KG1 (cell line): Measurements from ENCODE around the gene AIPL1.

Source experiments
- DNase-seq: peaks from one replicate; lab custom pipeline; 2025; lab: John Stamatoyannopoulos, UW

AIPL1 gene

DNA sequence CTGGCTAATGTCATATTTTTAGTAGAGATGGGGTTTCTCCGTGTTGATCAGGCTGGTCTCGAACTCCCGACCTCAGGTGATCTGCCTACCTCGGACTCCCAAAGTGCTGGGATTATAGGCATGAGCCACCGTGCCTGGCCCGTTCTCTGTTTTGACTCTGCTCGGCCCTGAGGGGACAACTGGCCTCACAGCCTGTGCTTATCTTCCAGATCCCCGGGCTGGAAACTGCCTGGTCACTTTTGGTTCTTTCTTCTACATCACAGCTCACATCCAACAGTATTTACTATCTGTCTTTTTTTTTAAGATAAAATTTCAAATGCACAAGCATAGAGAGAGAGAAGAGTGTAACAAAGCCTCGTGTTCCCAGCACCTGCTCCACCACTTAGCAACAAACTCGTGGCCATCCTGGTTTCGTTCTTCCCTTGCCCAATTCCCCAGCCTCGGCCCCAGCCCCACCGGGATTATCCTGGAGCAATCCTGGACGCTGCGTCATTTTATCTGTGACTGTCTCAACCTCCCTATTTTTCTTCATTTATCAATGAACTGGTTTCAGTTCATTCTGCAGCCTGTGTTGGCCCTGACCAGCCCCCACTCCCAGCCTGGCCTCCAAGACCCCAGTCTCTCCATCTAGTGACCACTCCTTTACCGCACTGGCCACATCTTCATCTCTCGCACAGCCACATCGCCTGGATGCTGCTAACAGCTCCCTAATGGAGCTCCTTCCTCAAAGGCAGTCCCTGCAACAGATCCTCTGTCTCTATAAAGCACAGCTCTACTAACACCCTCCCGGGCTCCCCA is 30.5 kb upstream of the AIPL1 start:
- no peak for DNase-seq

DNA sequence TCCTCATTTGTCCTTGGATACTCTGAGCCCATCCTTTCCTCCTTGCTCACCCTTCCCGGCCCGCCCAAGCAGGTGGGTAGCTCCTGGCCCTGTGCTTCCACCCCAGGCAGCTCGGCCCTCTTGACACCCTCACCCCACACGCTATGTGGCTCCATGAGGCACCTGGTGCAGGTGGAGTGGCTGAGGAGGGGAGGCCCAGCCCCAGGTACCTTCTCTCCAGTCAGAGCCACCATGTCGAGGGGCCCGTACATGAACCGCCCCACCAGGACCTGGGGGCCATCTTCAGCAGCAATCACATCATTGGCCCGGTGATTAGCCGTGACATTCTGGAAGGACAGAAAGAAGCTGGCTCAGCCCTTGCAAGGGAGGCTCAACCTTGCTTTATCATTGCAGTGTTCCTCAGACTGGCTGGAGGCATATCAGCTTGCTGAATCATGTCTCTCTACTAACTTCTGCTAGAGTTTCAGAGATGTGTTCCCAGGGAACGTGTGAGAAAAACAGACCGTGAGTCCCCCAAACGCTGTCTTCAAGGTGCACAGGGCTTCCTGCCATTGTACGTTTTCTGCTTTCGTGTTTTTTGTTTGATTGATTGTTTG is 29.6 kb upstream of the AIPL1 start:
- no peak for DNase-seq

DNA sequence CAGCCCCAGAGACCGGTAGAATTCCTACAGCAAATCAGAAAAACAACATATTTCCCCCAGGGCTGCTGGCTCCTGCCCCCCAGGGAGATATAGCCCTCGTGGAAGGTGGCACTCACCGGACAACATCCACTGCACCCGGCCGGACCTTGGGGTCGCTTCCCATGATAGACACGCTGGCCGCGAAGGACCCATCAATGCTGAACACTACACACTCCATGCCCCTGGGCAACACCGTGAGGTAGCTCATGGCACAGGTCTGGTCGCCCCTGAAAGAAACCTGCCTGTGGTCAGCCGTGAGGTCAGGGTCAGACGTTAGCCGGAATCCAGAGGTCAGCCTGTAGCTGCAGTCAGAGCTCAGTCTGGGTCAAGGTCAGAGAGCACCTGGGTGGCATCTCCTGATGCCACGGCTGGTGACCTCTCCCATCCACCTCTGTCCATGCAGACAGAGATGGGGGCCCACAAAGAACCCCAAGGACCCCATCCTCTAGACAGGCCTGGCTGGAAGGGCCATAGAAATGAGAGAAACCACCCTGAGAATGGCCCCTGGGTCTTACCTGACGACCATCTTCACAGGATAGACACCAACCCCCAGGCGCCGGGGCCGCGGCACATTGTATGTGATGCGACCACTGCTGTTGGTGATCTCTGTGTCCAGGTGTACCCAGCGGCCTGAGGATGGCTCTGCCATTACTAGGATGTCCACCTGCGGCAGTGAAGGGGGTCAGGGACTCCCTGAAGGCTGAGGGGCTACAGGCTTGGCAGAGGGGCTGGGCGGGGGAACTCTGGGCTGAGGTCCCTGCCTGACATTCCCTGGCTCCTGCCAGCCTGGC is 28.9 kb upstream of the AIPL1 start:
- no peak for DNase-seq

DNA sequence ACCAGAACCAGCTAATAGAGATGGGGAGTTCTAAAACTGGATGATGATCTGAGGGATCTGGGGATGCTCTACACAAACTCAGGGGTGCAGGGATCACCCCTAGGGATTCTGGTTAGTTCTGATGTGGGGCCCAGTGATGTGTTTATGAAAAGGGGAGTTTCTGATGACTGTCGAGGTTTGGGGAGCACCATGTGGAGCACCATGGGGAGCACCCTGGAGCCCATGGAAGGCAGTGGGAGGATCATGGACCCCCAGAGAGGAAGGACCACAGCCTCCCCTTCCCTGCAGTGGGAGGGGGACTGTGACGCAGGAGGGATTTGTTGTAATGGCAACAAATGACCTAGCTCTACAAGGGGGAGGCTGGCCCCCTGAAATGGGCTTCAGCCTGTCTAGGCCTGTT is 27.8 kb upstream of the AIPL1 start:
- no peak for DNase-seq

DNA sequence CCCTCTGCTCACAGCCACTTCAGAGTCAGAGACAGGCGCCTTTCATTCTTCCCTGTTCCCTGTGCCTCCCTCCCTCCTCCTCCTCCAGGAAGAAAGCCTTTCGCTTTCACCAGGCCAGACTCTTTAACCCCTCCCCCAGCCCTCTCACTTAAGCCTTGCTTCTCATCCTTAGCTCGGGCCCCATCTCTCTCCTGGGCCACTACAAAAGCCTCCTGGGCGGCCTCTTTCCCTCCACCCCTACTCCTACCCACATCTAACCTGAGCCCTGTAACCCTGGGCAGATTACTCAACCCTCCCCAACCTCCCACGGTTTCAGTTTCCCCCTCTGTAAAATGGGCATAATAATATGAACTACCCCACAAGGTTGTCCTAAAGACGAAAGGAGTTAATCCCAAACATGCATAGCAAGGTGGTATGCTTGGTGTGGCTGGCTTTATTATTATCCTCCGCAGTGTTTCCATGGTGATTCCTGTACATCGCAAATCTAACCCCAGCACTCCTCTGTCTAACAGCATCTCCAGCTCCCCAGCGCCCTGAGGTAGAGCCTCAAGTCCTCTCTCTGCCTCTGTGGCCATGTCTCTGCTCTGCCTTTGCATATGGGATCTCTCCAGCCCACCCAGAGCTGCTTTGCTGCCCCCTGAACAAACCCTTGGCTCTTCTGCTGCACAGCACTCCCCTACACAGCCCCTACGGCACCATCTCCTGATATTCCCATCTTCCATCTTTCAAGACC is 27.0 kb upstream of the AIPL1 start:
- no peak for DNase-seq

DNA sequence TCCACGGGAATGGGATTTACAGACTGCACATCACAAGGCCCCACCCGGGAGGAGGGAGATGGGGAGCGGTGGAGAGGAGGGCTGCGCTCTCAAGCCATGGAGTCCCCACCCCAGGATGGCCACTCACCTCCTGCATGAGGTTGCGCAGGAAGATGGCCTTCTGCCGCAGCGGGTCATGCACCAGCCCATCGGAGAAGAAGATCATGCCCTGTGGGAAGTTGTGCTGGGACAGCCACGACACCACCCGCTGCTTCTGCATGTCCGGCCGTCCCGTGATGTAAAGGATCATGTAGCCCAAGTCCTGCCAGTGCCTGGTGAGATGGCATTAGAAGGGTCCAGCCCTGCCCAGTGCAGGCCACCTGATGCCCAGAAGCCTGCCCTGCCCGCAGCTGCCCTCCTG is 26.3 kb upstream of the AIPL1 start:
- no peak for DNase-seq

DNA sequence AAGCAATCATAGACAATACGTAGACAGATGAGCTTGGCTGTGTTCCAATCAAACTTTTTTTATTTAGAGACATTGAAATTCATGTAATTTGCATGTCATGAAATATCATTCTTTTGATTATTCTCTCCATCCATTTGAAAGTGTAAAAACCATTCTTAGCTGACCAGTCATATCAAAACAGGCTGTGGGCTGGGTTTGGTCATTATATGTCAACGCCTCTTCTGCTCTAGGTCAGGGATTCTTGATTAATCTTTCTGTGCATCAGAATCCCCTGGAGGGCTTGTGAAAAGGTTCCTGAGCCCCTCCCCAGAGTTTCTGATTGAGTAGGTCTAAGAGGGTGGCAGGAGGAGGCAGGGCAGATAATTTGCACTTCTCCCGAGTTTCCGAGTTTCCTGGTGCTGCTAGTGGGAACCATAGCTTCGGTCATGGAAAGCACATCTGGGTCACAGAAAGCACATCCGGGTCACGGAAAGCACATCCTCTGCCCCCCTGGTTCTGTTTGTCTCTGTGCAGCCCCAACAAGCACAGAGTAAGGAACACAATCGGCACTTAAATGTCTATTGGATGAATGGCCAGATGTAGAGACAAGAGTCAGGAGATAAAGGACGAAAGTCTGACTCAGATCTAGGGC is 25.7 kb upstream of the AIPL1 start:
- DNase-seq, result no peak

DNA sequence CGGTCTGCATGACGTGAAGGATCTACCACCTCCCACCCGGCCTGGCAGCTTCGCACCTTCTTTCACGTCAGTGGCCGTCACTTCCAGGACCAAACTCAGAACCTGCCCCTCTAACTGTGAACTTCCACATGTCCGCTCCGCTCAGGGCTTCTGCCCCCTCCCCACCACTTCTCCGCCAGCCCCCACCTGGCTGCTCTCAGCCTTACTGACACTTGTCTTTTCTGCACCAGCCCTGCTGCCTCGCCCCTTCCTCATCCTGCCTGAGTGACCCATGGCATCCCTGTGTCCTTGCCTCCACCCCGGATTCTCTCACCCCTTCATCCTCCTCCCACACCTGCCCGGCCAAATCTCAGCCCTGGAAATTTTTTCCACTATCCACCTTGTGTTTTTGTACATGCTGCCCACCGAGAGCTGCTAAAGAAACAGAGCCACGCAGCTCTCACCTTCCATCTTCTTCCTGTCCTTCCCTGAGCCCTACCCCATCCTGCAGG is 23.6 kb upstream of the AIPL1 start:
- DNase-seq, result no peak

DNA sequence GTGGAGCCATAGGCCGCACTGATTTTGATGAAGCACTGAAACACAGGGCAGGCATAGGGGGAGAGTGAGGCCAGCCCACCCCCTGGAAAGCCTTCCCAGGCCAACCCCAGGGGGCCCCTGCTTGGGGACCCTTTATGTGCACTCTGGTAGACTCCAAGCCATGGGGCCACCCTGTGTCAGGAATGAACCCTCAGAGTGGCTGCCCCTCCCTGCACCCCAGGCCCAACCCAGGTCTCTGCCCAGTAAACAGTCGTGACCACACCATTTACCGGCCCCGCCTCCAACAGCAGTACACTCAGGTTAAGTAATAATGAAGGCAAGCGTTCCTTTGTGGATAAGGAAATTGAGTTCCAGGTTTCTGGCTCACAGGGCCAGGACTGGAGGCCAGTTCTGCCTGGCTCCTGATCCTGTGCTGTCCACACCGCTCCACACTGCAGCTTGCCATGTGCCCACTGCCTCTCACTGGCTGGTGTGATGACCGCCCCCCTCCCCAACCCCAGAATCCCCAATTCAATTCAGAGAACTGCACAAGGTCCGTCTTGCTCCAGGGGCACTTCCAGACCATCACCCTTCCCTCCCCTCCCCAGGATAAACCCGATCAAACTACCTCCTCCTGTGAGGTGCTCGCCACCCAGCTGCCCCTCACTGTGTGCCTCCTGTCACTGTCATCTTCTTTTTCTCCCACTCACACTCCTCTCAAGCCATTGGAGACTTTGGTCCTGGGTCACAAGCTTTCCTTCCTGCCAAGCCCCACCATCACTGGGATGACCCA is 23.0 kb upstream of the AIPL1 start:
- DNase-seq, result no peak

DNA sequence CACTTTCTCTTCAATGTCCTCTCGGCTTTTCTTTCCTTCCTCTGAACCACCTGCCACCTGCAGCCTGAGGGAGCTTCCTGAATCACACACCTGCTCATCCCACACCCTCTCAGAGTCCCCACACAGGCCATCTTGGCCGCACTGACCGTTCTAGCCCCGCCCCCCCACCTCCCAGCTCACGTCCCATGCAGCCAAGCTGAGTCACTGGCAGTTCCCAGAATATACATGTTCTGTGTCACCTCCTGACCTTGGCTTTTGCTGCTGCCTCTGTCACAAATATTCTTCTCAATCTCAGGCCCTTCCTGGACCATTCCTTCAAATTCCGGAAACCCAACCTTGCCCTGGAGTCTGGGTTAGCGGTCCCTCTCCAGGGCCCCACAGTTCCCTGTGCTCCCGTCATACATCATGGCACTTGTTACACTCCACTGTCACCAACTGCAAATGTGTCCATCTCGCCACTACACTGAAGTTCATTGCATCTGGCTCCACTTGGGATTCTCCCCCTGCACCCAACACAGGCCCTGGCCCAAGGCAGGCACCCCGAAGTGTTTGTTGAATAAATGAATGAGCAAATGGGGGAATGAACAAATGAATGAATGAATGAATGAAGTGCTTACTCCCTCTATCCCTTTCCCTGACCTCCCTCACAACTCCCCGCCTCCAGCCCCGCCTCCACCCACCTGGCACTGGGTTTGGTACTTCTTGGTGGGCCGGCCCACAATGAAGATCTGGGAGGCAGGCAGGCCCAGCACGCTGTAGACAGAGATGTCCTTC is 22.2 kb upstream of the AIPL1 start:
- DNase-seq, result no peak

DNA sequence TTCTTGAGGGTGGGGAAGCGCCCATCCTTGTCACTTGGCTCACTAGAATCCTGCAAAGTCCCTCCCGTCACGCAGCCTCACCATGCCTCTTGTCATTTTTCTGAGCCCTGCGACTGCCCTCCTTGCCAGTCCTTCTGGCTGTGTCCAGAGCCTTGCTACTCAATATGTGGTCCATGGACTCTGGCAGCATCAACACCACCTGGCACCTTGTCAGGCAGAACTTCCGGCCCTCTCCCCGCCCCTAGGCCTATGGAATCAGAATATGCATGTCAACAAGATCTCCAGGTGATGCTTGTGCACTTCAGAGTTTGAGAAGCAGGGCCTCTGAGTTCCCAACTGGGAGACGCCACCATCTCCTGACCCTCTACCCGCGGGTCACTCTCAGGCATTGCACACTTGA is 21.4 kb upstream of the AIPL1 start:
- no peak for DNase-seq

DNA sequence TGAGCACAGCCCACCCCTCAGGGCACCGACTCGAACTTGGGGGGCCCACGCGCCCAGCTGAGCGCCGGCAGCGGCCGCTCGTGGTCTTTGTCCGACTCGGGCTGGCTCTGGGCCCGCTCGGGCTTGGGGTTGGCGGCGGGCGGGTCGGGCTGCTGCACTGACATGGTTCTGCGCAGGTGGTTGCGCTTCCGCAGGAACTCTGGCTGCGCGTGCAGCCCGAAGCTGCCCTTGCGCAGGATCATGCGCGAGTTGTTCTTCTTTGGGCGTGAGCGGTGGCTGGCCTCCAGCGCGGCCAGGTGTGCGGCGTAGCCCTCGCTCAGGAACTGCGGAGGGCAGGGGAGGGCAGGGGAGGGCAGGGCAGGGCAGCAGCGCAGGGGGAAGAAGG is 20.4 kb upstream of the AIPL1 start:
- DNase-seq, result no peak

DNA sequence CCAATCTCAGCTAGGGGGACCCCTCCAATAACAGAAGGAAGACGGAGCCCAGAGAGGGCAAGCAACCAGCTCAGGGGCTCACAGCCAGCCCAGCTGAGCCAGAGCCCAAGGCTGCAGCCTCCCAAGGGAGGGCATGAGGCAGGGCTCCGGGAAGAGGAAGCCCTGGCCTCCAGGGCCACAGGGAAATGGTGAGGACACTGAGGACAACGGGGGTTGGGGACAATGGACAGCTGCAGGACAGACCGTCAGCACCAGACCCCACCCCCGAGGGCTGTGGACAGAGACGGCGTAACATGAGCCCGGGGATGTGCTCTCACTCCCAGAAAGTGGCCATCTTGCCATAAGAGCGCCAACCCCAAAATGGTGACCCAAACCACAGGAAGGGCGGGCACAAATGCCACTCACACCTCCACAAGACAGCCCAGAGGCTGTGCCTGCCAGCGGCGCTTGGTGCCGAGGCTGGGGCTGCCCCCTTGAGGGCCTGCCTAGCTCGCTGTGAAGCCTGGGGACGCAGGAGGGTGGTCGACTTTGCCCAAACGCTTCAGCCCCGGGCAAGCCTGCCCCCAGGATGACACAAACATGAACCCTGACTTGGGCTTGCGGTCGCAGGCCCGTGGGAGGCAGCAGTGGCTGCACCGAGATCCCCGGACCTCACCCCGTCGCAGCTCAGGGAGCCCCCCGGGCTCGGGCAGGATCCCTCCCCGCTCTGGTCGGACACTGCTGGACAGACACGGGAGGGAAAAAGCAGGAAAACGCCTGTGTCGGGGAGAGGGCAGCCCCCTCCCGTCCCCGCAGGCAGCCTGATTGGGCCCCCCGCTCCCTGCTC is 19.8 kb upstream of the AIPL1 start:
- DNase-seq, result no peak

DNA sequence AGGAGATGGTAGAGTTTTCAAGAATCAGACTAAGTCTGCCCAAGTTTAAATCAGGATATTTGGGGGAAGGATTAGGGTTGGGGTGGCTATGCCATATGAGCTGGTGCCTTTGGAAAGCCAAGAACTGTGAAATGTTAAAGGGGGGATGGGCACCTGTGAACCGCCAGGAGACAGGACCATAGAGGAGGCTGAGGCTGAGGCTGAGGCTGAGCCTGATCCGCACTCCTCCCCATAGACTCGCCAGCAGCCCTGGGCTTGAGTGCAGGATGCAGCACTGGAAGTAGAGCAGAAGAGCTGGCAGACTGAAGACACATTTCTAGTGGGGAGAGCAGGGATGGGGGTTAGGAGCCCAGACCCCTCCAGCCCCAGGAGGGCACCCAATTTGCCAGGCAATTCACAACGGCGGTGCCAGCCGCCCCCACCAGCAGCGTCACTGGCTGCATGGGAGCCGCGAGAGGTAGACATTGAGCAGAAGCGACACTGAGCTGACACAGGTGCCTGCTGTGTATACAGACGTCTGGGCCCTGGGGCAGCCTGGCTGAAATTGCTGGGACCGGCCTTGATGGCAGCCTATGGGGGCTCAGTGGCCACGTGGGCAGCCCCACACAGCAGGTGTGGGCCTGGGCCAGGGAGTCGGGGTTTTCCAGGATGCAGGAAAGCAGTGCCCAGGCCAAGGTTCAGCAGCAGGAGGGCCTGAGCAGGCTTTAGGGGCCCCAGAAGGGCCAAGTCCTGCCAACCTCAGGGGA is 18.5 kb upstream of the AIPL1 start:
- DNase-seq, result no peak

DNA sequence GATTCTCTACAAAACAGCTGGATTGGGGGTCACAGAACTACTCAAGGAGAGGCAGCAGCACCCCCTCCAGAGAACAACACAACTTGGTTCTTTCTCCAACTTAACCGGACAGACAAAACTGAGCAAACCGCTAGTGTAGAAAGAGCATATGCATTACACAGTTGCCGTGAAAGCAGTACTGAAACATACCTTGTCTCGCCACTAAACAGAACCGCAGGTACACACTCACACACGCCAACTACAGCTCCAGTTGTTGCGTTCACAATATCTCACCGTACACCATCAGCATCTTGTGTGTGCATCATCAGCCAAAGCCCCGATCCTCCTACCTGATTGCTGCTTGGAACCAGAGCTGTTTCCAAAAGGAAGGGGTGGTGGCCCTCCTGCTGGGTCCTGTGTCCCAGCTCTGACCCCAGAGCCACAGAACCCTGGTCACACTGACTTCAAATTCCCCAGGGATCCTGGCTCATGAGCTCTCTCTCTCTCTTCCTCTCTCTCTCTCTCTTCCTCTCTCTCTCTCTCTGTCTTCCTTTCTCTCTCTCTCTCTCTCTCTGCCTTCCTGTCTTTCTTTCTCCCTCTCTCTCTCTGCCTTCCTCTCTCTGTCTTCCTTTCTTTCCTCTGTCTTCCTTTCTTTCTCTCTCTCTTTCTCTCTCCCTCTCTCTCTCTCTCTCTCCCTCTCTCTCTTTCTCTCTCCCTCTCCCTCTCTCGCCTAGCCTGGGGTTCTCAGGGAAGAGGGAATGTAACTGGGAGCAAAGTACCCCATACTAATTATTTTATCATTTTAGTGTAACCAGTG is 17.7 kb upstream of the AIPL1 start:
- no peak for DNase-seq

DNA sequence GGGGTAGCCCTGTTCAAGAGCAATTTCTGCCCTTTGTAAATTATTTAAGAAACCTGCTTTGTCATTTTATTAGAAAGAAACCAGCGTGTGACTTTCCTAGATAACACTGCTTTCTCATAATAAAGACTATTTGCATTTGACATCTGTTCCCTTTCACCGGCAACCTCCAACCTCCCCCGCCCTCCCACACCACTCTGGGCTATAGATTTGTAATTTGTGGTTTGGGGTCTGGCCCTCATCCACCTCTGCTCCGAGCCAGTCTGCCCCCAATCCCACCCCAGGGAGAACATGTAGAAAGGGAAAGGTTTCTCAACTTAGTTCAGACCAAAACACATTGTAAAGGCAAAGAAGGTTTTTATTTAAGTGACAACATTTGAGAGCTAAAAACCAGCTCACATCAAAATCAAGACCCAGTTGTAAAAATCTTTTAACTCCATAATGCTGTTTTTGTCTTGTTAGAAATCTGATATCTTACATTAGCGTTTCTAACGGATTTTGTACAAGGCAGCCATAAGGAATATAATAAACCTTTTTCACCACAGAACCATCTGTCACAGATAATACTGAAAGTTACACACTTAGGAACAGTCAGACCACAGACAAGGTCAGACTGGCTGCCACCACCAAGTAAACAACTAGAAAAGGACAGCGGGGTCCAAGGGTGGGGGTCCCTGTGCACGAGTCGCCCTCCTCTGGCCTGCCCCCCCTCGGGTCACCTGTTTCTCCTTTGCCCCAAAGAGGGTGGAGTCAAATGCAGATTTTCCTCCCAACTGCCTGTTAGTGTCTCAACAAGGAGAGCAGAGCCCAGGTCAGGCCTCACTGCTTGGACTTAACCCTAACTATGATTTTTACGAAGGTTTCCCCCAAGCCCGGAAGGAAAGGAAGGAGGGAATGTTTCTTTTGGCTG is 16.3 kb upstream of the AIPL1 start:
- DNase-seq, result no peak

DNA sequence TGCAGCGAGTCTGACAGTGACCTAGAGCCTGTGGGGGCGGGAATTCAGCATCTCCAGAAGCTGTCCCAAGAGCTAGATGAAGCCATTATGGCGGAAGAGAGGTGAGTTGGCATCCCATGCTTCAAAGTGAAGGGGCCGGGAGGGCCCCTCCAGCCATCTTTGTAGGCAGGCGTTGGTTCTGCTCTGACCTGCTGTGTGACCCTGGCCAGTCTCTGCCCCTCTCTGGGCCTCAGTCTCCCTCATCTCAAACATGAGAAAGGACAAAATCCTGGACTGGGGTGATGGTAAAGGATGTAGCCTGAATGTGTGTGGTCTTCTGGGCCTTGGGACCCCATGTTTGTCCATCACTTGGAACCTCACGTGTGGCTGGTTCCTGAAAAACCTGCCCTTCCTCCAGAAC is 14.4 kb upstream of the AIPL1 start:
- DNase-seq, result no peak
